Neural cell (in vitro differentiated cells): ENCODE measurements around the gene ARL2. TPM values are rescaled to one million over a fixed set of nuclear protein-coding genes. Genes with fewer than 3 reads are reported as not detected.

Experiments
- H2AFZ ChIP-seq: fragments of 200-600, 300-800 bp; sonication (generic), shearing (Covaris generic); 2 replicates; pipeline ENCODE4 v1.6.0; 2014; ENCODE audit warnings: low read depth, mild to moderate bottlenecking, antibody characterized with exemption, low read length, moderate library complexity
- H3F3A ChIP-seq: fragments of 200-600 bp; shearing (Covaris generic); 2 replicates; pipeline ENCODE4 v1.6.1; 2016; ENCODE audit warnings: mild to moderate bottlenecking, moderate library complexity, mixed read lengths, antibody characterized with exemption, low read length; ENCODE audit not compliant: insufficient read depth, poor library complexity, severe bottlenecking
- H3K27ac ChIP-seq: fragments of 200-600, 300-800 bp; sonication (generic), shearing (Covaris generic); 2 replicates; pipeline ENCODE4 v1.5.1; 2014; ENCODE audit warnings: mild to moderate bottlenecking, low read length, moderate library complexity
- H3K27me3 ChIP-seq: fragments of 300-800, 200-600 bp; sonication (generic), shearing (Covaris generic); 2 replicates; pipeline ENCODE4 v1.6.0; 2014; ENCODE audit warnings: mild to moderate bottlenecking, low read depth, low read length, moderate library complexity; ENCODE audit not compliant: insufficient read depth
- H3K36me3 ChIP-seq: fragments of 300-800, 200-600 bp; sonication (generic), shearing (Covaris generic); 2 replicates; pipeline ENCODE4 v1.5.1; 2014; ENCODE audit warnings: mild to moderate bottlenecking, antibody characterized with exemption, low read length, moderate library complexity; ENCODE audit not compliant: insufficient read depth
- H3K4me2 ChIP-seq: fragments of 300-800, 200-600 bp; sonication (generic), shearing (Covaris generic); 2 replicates; pipeline ENCODE4 v1.6.0; 2014; ENCODE audit warnings: mild to moderate bottlenecking, low read length
- H3K4me3 ChIP-seq: fragments of 300-800, 200-600 bp; sonication (generic), shearing (Covaris generic); 2 replicates; pipeline ENCODE4 v1.5.1; 2014; ENCODE audit warnings: mild to moderate bottlenecking, low read length, moderate library complexity
- H3K79me2 ChIP-seq: fragments of 200-600 bp; shearing (Covaris generic); replicated peaks from 2 replicates; pipeline ENCODE4 v1.6.0; 2014; ENCODE audit warnings: mild to moderate bottlenecking, low read length, moderate library complexity; ENCODE audit not compliant: insufficient read depth
- H3K9ac ChIP-seq: fragments of 300-800, 200-600 bp; sonication (generic), shearing (Covaris generic); 2 replicates; pipeline ENCODE4 v1.6.1; 2016; ENCODE audit warnings: mild to moderate bottlenecking, low read length, mixed read lengths
- H3K9me2 ChIP-seq: fragments of 200-600 bp; shearing (Covaris generic); 2 replicates; pipeline ENCODE4 v1.6.1; 2016; ENCODE audit warnings: mild to moderate bottlenecking, low read length, mixed read lengths; ENCODE audit not compliant: insufficient read depth
- H3K9me3 ChIP-seq: fragments of 200-600, 300-800 bp; sonication (generic), shearing (Covaris generic); 2 replicates; pipeline ENCODE4 v1.6.1; 2016; ENCODE audit warnings: mild to moderate bottlenecking, mixed run types, low read length, moderate library complexity, mixed read lengths
- H4K20me1 ChIP-seq: fragments of 200-600 bp; shearing (Covaris generic); 2 replicates; pipeline ENCODE4 v1.6.1; 2016; ENCODE audit warnings: mild to moderate bottlenecking, mixed run types; ENCODE audit not compliant: insufficient read depth
- EP300 ChIP-seq: fragments of 450-650 bp; conservative IDR thresholded peaks from 2 replicates; pipeline ENCODE4 v1.6.1; 2014; ENCODE audit warnings: antibody characterized with exemption, mild to moderate bottlenecking, moderate library complexity; ENCODE audit not compliant: poor library complexity, severe bottlenecking
- EZH2 ChIP-seq: fragments of 200-600, 300-800 bp; shearing (Covaris generic), sonication (generic); IDR thresholded peaks from 2 replicates; pipeline ENCODE4 v1.6.1; 2014; ENCODE audit warnings: antibody characterized with exemption, low read length, borderline replicate concordance, mild to moderate bottlenecking; ENCODE audit not compliant: insufficient read depth, poor library complexity, severe bottlenecking
- MXI1 ChIP-seq: fragments of 450-650 bp; conservative IDR thresholded peaks from 2 replicates; pipeline ENCODE4 v1.6.1; 2014; ENCODE audit warnings: antibody characterized with exemption, mild to moderate bottlenecking; ENCODE audit not compliant: poor library complexity, severe bottlenecking
- POLR2AphosphoS5 ChIP-seq: IDR thresholded peaks from 2 replicates; pipeline ENCODE4 v1.6.1; 2012
- RAD21 ChIP-seq: fragments of 450-650 bp; conservative IDR thresholded peaks from 2 replicates; pipeline ENCODE4 v1.6.1; 2014; ENCODE audit warnings: antibody characterized with exemption, mild to moderate bottlenecking, moderate library complexity
- SMC3 ChIP-seq: fragments of 450-650 bp; conservative IDR thresholded peaks from 2 replicates; pipeline ENCODE4 v1.6.1; 2014; ENCODE audit warnings: antibody characterized with exemption, mild to moderate bottlenecking, moderate library complexity; ENCODE audit not compliant: poor library complexity
- TAF1 ChIP-seq: IDR thresholded peaks from 2 replicates; pipeline ENCODE4 v1.6.1; 2012; ENCODE audit warnings: low read depth
- polyA plus RNA-seq: library from polyadenylated mRNA; depleted of rRNA; stranded (reverse); fragments of >200 nt; gene quantifications from 2 replicates; pipeline ENCODE4 v1.2.3, GENCODE V29; 2014
- TF ChIP-seq, protein P1 (sequence below): IDR thresholded peaks from 2 replicates; pipeline ENCODE4 v1.6.1; 2012; ENCODE audit warnings: borderline replicate concordance
- TF ChIP-seq, protein P2 (sequence below): fragments of 450-650 bp; IDR thresholded peaks from 2 replicates; pipeline ENCODE4 v1.5.1; 2014; ENCODE audit warnings: antibody characterized with exemption, mild to moderate bottlenecking, moderate library complexity; ENCODE audit not compliant: poor library complexity, severe bottlenecking

Gene ARL2
- polyA plus RNA-seq, 1 donor from 2014 or later: 158 TPM

DNA sequence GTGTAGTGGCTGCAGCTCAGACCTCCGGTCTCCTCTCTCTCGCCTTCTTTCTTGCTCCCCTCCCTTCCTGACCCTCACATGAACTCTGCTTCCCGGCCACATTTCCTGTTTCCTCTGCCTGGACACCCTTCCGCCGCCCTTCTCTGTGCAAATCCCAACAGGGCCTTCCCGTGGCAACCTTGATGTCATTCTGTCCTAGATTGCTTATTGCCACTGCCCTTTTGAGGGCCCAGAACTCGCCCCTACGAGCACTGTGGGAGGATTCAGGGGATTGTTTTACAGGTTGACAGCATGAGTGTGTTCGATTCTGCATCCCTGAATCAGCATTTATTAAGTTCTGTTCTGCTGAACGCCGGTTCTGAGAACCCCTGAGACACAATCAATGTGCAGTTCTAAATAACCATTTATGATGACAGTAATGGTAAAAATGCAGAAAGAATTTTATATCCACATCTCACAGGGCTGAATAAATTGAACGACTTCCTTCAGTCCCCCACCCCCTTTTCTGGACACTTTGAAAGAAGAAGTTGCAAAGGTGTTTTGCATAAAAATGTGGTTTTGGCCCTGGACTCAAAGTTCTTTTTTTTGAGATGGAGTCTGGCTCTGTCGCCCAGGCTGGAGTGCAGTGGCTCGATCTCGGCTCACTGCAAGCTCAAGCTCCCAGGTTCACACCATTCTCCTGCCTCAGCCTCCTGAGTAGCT, 23.6 kb upstream of the ARL2 start:
- Histone ChIP-seq H3K9me3 (no peaks in the 10 kb centered on the region), H3K79me2 (no peaks in the 10 kb centered on the region), H3F3A (no peaks in the 10 kb centered on the region), H3K27me3 (no peaks in the 10 kb centered on the region), H3K9me2 (no peaks in the 10 kb centered on the region), H3K27ac (no peak overlapping the region), H3K4me2 (no peak overlapping the region), H4K20me1 (no peaks in the 10 kb centered on the region), H3K36me3 (no peaks in the 10 kb centered on the region), H3K4me3 (no peak overlapping the region), H2AFZ (no peak overlapping the region), H3K9ac (no peak overlapping the region)
- no peak for TF ChIP-seq EZH2
- TF ChIP-seq SMC3: no peak
- TF ChIP-seq RAD21: no peak
- no peak for TF ChIP-seq MXI1
- no peak for TF ChIP-seq EP300
- TF ChIP-seq, protein P1, sequence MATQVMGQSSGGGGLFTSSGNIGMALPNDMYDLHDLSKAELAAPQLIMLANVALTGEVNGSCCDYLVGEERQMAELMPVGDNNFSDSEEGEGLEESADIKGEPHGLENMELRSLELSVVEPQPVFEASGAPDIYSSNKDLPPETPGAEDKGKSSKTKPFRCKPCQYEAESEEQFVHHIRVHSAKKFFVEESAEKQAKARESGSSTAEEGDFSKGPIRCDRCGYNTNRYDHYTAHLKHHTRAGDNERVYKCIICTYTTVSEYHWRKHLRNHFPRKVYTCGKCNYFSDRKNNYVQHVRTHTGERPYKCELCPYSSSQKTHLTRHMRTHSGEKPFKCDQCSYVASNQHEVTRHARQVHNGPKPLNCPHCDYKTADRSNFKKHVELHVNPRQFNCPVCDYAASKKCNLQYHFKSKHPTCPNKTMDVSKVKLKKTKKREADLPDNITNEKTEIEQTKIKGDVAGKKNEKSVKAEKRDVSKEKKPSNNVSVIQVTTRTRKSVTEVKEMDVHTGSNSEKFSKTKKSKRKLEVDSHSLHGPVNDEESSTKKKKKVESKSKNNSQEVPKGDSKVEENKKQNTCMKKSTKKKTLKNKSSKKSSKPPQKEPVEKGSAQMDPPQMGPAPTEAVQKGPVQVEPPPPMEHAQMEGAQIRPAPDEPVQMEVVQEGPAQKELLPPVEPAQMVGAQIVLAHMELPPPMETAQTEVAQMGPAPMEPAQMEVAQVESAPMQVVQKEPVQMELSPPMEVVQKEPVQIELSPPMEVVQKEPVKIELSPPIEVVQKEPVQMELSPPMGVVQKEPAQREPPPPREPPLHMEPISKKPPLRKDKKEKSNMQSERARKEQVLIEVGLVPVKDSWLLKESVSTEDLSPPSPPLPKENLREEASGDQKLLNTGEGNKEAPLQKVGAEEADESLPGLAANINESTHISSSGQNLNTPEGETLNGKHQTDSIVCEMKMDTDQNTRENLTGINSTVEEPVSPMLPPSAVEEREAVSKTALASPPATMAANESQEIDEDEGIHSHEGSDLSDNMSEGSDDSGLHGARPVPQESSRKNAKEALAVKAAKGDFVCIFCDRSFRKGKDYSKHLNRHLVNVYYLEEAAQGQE: no peak
- TF ChIP-seq, protein P2, sequence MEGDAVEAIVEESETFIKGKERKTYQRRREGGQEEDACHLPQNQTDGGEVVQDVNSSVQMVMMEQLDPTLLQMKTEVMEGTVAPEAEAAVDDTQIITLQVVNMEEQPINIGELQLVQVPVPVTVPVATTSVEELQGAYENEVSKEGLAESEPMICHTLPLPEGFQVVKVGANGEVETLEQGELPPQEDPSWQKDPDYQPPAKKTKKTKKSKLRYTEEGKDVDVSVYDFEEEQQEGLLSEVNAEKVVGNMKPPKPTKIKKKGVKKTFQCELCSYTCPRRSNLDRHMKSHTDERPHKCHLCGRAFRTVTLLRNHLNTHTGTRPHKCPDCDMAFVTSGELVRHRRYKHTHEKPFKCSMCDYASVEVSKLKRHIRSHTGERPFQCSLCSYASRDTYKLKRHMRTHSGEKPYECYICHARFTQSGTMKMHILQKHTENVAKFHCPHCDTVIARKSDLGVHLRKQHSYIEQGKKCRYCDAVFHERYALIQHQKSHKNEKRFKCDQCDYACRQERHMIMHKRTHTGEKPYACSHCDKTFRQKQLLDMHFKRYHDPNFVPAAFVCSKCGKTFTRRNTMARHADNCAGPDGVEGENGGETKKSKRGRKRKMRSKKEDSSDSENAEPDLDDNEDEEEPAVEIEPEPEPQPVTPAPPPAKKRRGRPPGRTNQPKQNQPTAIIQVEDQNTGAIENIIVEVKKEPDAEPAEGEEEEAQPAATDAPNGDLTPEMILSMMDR: no peak
- no peak for TF ChIP-seq POLR2AphosphoS5
- TF ChIP-seq TAF1: no peak

DNA sequence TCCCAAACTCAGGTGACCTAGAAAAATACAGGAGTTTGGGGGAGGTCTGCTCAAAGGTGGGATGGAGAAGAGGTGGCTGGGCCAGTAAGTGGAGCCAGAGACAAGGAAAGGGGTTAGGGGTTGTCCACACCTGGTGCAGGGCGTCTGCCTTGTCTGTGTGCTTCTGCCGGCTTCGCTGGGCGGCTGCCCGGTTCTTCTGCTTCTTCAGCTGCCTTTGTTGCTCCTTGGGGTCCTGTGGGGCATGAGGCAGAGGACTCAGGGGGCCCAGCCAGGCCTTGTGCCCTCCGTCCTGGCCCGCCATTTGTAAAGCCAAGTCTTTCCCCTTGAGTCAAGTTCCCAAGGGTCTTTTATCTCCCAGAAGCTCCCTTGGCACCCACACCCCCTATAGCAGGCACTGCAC, 19.6 kb upstream of the ARL2 start:
- no peaks in the 10 kb centered on the region for H3K9me3 ChIP-seq
- TF ChIP-seq RAD21: no peak
- no peak for TF ChIP-seq TAF1
- no peak for TF ChIP-seq POLR2AphosphoS5
- no peak for TF ChIP-seq SMC3
- TF ChIP-seq, protein P1: no peak
- TF ChIP-seq, protein P2: no peak
- no peak for TF ChIP-seq EZH2
- TF ChIP-seq MXI1: no peak
- no peak for TF ChIP-seq EP300
- no peak overlapping the region for H3K9ac ChIP-seq
- H3K27me3 ChIP-seq: no peaks in the 10 kb centered on the region
- no peaks in the 10 kb centered on the region for H3K79me2 ChIP-seq
- H3K27ac ChIP-seq: no peak overlapping the region
- H3K36me3 ChIP-seq: no peaks in the 10 kb centered on the region
- H3F3A ChIP-seq: no peaks in the 10 kb centered on the region
- no peak overlapping the region for H3K4me3 ChIP-seq
- H4K20me1 ChIP-seq: no peaks in the 10 kb centered on the region
- no peak overlapping the region for H3K4me2 ChIP-seq
- no peaks in the 10 kb centered on the region for H3K9me2 ChIP-seq
- H2AFZ ChIP-seq: no peak overlapping the region
